ENCODE data around the gene PITHD1. TPM values are rescaled to one million over a fixed set of nuclear protein-coding genes. Genes with fewer than 3 reads are reported as not detected.
"Not testable (repeated sequence)": the region's sequence is repeated elsewhere in the genome, so short reads cannot be mapped to it uniquely, and the experiment has no call there.

The PITHD1 gene
- total and polyA plus RNA-seq, 2 donors (not counting 3 experiments of a cell fraction or from before 2014, with no cell fraction given): 35.8 to 43.1 TPM

DNA sequence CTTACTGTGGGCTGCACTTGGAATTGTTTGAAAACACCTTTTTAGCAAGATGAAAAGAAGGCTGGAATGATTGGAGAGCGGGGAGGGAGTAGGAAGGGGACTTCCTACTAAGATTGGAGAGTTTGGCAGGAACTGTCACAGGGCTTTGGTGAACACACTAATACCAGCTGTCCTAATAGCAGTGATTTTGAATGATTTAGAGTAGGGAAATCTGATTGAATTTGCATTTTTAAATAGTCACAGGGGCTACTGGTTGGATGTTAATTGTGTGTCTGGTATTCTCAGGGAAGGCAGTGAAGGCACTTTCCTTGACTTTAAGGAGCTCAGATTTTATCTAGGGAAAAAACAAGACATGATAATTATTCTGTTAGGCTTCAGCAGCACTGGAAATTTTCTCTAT lies 49.5 kb downstream of the PITHD1 start:
- no peaks in the 10 kb centered on the region for H3K27me3 ChIP-seq (ENCODE audit: control insufficient read depth in 2 of 2, insufficient read depth in 2 of 2, low read length in 2 of 2)
- H3K79me2 ChIP-seq (ENCODE audit: control insufficient read depth, insufficient read depth, low read length): peaks cover 6% of the 10 kb centered on the region
- no peaks in the 10 kb centered on the region for H3K9me1 ChIP-seq (replicated peaks; ENCODE audit: control insufficient read depth, extremely low read depth, insufficient read depth, low read length)
- TF ChIP-seq FOS (IDR thresholded peaks at IDR 0.05; ENCODE audit: borderline replicate concordance, insufficient read depth, low read length) (no peak), POLR2AphosphoS5 (IDR thresholded peaks at IDR 0.05; ENCODE audit: insufficient read depth, low read depth, low read length) (no peak), GATA2 (IDR thresholded peaks at IDR 0.05; ENCODE audit: insufficient read depth, insufficient read length, low read depth, low read length) (no peak), MYC (IDR thresholded peaks at IDR 0.05; ENCODE audit: low read depth, low read length) (no peak), EZH2 (IDR thresholded peaks at IDR 0.05; ENCODE audit: borderline replicate concordance, low read depth, low read length, severe bottlenecking) (no peak), POLR2A (IDR thresholded peaks at IDR 0.05; ENCODE audit: low read depth, low read length) (no peak), JUN (IDR thresholded peaks at IDR 0.05; ENCODE audit: borderline replicate concordance, insufficient read depth, insufficient read length, low read depth) (no peak), CTCF (IDR thresholded peaks at IDR 0.05; ENCODE audit: extremely low read depth in 1 of 2, insufficient read depth in 1 of 2, low read depth in 1 of 2, low read length in 2 of 2) (no peak)
- TF ChIP-seq, protein P1, sequence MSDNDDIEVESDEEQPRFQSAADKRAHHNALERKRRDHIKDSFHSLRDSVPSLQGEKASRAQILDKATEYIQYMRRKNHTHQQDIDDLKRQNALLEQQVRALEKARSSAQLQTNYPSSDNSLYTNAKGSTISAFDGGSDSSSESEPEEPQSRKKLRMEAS (IDR thresholded peaks at IDR 0.05; ENCODE audit: insufficient read depth, insufficient read length): no peak
- FAIRE-seq (no peak), DNase-seq (ENCODE audit: low read depth, low spot score) (no peak)
- H3K4me3 ChIP-seq (replicated peaks in 1 of 3; ENCODE audit: insufficient read depth in 1 of 3, low read depth in 1 of 3, low read length in 3 of 3): no peak overlapping the region
- no peaks in the 10 kb centered on the region for H4K20me1 ChIP-seq (replicated peaks; ENCODE audit: control insufficient read depth, extremely low read depth, insufficient read depth, low read length)
- dilution Hi-C loops (cut with MboI; ENCODE audit: extremely low pct_ligation_motif_present, low sequenced_read_pairs): no loop called here
- ChIA-PET POLR2A (no interaction called here), CTCF (interaction anchor here (0.8 kb wide), 1 partner anchor 17 kb away, joined by 3 read pairs; no protein-coding TSS in a partner anchor)
- no peak overlapping the region for H3K4me2 ChIP-seq (ENCODE audit: insufficient read depth, low read length)
- H3K9me3 ChIP-seq (replicated peaks; ENCODE audit: control insufficient read depth, insufficient read depth, low read length): no peaks in the 10 kb centered on the region
- no peak overlapping the region for H2AFZ ChIP-seq (ENCODE audit: low read depth, low read length)
- no TSS peak for BruUV-seq (replicated peaks)
- no peak overlapping the region for H3K9ac ChIP-seq (replicated peaks; ENCODE audit: extremely low read depth, insufficient read depth, low read length)
- intact Hi-C loops (cut with micrococcal nuclease): loop anchor here (5.0 kb wide), 1 partner anchor 130 kb away; the partner anchor contains the start of gene PNRC2
- no peak overlapping the region for H3K27ac ChIP-seq (ENCODE audit: insufficient read depth, low read depth, low read length)
- H3K4me1 ChIP-seq (ENCODE audit: control insufficient read depth, extremely low read depth, insufficient read depth, low read length): peaks cover 9% of the 10 kb centered on the region
- no peaks in the 10 kb centered on the region for H3K36me3 ChIP-seq (ENCODE audit: control insufficient read depth in 2 of 2, extremely low read depth in 1 of 2, insufficient read depth in 2 of 2, low read length in 2 of 2)

DNA sequence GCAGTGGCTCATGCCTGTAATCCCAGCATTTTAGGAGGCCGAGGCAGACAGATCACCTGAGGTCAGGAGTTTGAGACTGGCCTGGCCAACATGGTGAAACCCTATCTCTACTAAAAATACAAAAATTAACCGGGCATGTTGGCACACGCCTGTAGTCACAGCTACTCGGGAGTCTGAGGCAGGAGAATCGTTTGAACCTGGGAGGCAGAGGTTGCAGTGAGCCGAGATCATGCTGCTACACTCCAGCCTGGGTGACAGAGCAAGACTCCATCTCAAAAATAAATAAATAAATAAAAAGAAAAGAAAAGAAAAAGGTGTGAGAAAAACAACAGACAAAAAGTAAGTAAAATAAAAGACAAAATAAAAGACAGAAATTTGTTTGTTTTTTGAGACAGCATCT lies 55.9 kb downstream of the PITHD1 start:
- H3K27ac ChIP-seq (ENCODE audit: insufficient read depth, low read depth, low read length); H3K9ac ChIP-seq (replicated peaks; ENCODE audit: extremely low read depth, insufficient read depth, low read length); FAIRE-seq; CTCF ChIA-PET; H3K9me3 ChIP-seq (replicated peaks; ENCODE audit: control insufficient read depth, insufficient read depth, low read length); H3K4me3 ChIP-seq (replicated peaks in 1 of 3; ENCODE audit: insufficient read depth in 1 of 3, low read depth in 1 of 3, low read length in 3 of 3); DNase-seq (ENCODE audit: low read depth, low spot score); H3K36me3 ChIP-seq (ENCODE audit: control insufficient read depth in 2 of 2, extremely low read depth in 1 of 2, insufficient read depth in 2 of 2, low read length in 2 of 2); H2AFZ ChIP-seq (ENCODE audit: low read depth, low read length); H3K9me1 ChIP-seq (replicated peaks; ENCODE audit: control insufficient read depth, extremely low read depth, insufficient read depth, low read length); H3K27me3 ChIP-seq (ENCODE audit: control insufficient read depth in 2 of 2, insufficient read depth in 2 of 2, low read length in 2 of 2); H3K79me2 ChIP-seq (ENCODE audit: control insufficient read depth, insufficient read depth, low read length); H3K4me2 ChIP-seq (ENCODE audit: insufficient read depth, low read length); BruUV-seq (replicated peaks); H3K4me1 ChIP-seq (ENCODE audit: control insufficient read depth, extremely low read depth, insufficient read depth, low read length); H4K20me1 ChIP-seq (replicated peaks; ENCODE audit: control insufficient read depth, extremely low read depth, insufficient read depth, low read length); intact Hi-C loops (cut with micrococcal nuclease); dilution Hi-C loops (cut with MboI; ENCODE audit: extremely low pct_ligation_motif_present, low sequenced_read_pairs): not testable (repeated sequence)
- POLR2A ChIA-PET: interaction anchor here (0.8 kb wide), 1 partner anchor 9 kb away, joined by 5 read pairs; the partner anchor contains the start of gene HMGCL
